GM18502 (cell line): Measurements from ENCODE around the gene ULK1.
"Not testable (repeated sequence)": the region's sequence is repeated elsewhere in the genome, so short reads cannot be mapped to it uniquely, and the experiment has no call there.

Experiments
- ATAC-seq: cut with Tn5 transposase; IDR thresholded peaks from one replicate; pipeline ENCODE4 v1.9.1; 2021; ENCODE audit warnings: mild to moderate bottlenecking; ENCODE audit not compliant: unreplicated experiment, poor library complexity

Gene ULK1

DNA sequence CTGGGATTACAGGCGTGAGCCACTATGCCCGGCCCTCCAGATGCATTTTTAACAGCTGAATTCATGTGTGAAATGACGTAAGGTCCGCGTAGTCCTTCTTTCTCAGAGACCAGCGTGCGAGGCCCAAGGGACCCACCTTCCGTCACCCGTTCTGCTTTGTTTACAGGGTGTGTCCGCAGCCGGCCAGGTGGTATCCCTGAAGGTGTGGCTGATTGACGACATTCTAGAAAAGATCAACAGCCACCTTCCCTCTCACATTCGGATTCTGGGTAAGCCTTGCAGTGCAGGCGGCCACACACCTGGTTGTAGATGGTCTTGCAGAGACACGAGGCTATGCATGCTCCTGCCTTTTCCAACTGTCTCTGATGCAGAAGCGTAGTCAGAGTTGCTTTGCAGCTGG is 44.6 kb downstream of the ULK1 start:
- no peak for ATAC-seq

GRCh38 chr12:131940141-131940547 is 45.7 kb downstream of the ULK1 start:
- no peak for ATAC-seq

GRCh38 chr12:131941116-131941986 is 46.9 kb downstream of the ULK1 start:
- no peak for ATAC-seq

GRCh38 chr12:131941987-131942341 is 47.5 kb downstream of the ULK1 start:
- ATAC-seq = no peak

DNA sequence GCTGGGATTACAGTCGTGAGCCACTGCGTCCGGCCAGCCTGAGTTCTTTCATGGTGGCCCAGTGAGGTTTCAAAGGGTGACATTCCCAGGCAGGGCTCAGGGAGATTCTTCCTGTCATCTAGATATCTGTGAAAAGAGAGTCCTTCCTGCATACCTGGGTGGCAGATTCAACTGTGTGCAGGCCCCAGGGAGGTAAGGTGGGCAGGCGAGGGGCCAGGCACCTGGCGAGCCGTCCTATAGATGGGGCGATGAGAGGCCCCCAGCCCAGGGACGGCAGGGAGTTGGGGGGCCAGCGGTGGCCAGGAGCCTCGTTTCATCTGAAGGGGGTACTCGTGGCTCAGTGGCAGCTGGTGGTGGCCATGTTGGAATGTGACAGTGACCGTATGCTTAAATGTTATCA is 48.2 kb downstream of the ULK1 start:
- ATAC-seq = no peak

DNA sequence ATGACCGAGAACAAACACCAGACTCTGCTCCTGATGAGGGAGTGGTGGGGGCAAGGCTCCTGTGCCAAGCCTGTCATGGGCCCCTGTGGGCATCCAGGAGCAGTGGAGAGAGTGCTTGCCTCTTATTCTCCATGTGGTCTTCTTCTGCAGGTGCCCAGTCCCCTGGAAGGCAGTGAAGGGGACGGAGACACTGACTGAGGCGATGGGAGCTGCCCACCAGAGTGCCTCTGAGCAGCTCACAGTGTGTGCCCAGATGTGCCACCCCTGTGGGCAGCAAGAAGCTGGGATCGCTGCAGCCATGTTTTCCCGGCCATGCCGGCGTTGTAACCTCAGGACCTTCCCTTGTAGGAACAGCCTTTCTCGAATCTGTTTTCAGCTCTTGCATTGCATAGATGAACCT is 49.0 kb downstream of the ULK1 start:
- ATAC-seq = no peak

DNA sequence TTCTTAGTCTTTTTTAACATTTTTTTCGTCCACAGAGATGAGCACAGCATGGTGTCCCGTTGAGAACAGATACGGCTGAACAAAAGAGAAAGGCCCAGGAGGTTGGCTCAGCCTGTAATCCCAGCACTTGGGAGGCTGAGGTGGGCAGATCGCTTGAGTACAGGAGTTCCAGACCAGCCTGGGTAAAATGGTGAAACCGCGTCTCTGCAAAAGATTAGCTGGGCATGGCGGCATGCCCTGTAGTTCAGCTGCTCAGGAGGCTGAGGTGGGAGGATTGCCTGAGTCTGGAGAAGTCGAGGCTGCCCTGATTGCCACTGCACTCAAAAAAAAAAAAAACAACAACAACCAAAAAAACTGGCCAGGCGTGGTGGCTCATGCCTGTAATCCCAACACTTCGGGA is 49.5 kb downstream of the ULK1 start:
- no peak for ATAC-seq

- ATAC-seq = no peak
These were observed 50.3 kb downstream of the ULK1 start for GRCh38 chr12:131944601-131945251.

DNA sequence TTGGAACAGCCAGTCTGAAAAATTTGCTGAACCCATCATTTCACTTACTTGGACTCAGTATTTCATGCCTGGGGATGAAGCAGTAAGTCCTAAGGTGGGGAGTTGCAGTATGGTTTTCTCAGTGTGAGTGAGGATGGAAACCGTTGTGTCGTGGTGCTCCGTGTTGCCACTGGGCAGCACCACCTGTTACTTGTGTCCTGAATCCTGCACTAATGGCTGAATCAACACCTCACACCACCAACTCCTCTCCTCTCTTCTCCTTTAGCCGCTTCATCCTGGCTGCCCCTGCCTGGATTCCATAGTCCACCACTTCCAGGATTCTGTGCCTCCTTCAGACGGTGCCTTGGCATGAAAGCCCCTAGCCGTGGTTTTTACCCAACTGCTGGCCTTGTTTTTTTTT is 52.3 kb downstream of the ULK1 start:
- no peak for ATAC-seq

DNA sequence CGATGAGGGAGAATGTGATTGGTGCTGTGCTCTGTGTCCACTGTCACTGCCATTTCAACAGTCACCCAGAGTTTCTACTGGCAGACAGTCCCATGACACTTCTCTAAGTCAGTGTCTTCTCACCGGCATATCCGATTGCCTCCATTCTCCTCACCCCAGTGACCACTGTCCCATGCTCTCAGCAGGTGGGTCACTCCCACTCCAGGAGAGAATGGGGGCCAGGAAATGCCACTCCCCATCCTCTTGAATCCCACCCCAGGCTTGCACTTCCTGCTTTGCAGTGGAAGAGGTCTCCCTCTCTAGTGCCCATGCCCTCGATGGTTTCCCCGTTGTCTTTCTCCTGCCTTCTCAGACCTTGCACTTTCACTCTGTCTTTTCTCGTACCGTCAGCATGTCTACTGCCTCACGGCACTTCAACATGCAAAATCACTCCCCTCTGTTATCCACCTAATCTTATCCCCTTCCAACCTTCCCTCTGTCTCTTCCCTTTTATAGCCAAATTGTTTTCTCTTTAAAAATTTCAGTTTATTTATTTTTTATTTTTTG is 53.1 kb downstream of the ULK1 start:
- no peak for ATAC-seq

- no peak for ATAC-seq
These were observed 53.8 kb downstream of the ULK1 start for GRCh38 chr12:131948166-131948712.

GRCh38 chr12:131948713-131949430 is 54.5 kb downstream of the ULK1 start:
- ATAC-seq = not testable (repeated sequence)

- ATAC-seq = peak; percentile 88
These were observed 55.2 kb downstream of the ULK1 start, which contains the start of gene EP400 for GRCh38 chr12:131949431-131950181. EP400 (plus strand) TSS chr12:131949942; CDS start chr12:131960620, 10,678 bp downstream.

DNA sequence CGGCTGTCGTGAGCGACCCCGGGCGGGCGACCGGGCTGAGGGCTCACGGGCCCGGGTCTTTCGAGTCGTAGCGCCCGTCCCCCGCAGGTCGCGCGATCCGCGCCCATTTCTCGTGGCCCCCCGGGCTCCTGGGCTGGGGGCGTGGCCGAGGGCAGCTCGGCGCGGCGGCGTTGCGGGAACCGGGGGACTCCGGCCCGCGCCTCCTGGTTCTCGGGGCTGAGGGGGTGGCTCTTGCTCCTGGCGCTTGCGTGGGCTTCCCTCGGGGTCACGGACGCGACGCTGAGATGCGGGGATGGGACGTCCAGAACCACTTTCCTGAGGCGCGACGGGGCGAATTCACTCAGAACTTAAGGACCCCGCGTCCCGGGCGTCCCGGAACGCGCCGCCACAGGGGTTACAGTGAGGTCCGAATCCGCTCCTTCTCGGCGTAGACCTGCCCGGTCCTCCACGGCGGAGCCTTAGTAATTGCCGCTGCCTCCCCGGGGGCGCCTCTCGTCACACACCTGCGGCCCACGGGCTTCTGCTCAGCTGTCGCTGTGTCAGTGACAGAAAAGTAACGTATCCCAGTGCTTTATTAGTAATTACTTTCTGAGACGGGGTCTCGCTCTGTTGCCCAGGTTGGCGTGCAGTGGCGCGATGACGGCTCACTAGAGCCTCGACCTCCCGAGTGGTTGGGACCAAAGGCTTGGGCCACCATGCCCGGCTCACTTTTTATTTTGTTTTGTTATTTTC is 55.9 kb downstream of the ULK1 start:
- ATAC-seq = peak; percentile 38

DNA sequence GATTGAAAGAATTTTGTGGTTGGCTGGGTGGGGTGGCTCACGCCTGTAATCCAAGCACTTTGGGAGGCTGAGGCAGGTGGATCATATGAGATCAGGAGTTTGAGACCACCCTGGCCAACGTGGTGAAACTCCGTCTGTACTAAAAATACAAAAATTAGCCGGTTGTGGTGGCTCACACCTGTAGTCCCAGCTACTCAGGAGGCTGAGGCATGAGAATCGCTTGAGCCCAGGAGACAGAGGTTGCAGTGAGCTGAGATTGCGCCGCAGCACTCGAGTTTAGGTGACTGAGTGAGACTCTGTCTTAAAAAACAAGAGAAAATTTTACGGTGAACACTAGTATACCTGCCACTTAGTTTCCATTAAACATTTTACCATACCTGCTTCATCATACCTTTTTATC is 59.4 kb downstream of the ULK1 start:
- not testable (repeated sequence) for ATAC-seq

GRCh38 chr12:131954460-131954859 is 60.0 kb downstream of the ULK1 start:
- ATAC-seq = not testable (repeated sequence)

GRCh38 chr12:131959116-131959515 is 64.7 kb downstream of the ULK1 start:
- ATAC-seq = no peak

- no peak for ATAC-seq
These were observed 65.5 kb downstream of the ULK1 start for GRCh38 chr12:131959641-131960589.
